Activated CD4-positive, CD25-positive, alpha-beta regulatory T cell (primary cell): Measurements from ENCODE around the gene SPSB2.
"Not testable (repeated sequence)": the region's sequence is repeated elsewhere in the genome, so short reads cannot be mapped to it uniquely, and the experiment has no call there.

Experiments used
- DNase-seq, 4 experiments: peaks; one replicate each; lab custom pipeline; 2025; lab: John Stamatoyannopoulos, UW

SPSB2 gene

GRCh38 chr12:6871052-6871957, 1.8 kb downstream of the SPSB2 start:
- no peak for DNase-seq

- DNase-seq, result not testable (repeated sequence)
These were observed 2.8 kb downstream of the SPSB2 start for GRCh38 chr12:6870304-6870703.

GRCh38 chr12:6869049-6870021, 3.8 kb downstream of the SPSB2 start:
- peak; percentile 69 to 78 (median 70) for DNase-seq

DNA sequence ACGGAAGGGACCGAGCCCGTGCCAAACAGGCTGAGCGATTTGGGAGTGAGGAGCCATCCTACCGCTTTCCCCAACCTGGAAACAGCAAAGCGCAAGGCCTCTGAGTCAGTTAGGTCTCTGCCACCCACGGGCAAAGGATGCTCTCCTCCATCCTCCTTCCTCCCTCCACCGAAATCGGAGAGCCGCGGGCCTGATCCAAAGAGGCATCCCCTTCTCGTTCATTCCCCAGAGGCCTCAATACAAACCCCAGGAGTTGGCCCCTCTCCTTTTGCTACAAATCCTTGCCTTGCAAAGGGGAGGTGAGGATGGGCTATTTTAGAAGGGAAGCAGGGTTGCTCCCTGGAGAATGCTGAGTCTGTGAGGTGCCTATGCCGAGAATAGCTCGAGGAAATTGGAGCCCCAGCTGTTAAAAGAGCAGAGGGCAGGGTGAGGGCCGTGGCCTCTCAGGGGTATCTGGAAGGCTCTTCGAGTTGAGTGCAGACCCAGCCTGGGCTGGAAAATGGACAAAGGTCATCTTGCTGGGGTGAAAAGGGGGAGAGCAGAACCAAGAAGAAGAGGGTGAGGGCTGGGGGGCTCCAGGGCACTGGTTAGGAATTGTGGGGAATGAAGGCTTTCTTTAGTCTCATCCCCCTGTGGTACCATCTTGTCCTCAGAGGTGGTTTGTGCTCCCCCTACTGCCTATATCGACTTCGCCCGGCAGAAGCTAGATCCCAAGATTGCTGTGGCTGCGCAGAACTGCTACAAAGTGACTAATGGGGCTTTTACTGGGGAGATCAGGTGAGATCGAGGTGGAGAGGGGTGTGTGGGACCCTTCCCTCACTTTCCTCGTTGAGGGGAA, 4.7 kb downstream of the SPSB2 start:
- DNase-seq, result no peak

DNA sequence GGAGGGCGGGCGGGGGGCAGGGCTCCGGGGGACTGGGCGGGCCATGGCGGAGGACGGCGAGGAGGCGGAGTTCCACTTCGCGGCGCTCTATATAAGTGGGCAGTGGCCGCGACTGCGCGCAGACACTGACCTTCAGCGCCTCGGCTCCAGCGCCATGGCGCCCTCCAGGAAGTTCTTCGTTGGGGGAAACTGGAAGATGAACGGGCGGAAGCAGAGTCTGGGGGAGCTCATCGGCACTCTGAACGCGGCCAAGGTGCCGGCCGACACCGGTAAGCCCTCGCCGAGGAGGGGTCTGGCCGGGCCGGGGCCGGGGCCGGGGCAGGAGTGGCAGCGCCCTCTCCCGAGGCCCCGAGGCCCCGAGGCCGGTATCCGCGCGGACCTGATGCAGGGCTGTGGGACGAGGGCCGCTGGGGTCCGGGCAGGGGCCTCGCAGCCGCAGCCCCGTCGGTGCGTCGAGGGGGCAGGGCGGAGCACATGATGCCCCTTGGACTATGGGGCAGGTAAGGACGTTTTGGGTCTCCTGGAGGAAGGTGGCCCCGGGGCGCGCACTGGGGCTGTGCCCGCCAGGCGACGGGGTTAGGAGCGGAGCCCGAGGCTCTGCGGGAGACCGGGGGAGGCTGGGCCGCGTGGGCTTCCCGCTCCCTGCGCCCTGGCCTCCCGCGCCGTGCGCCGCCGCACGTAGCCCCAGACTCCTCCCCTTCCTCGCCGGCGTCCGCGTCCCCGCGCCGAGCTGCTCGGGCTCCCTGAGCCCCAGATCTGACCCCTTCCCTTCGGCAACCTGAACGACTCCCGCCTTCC, 5.5 kb downstream of the SPSB2 start, which contains the start of gene TPI1:
Gene TPI1, plus strand, starts transcription at position 119 of the 798 bp plus-strand sequence. Its CDS starts 36 bp downstream, at position 155.
- DNase-seq, result peak; percentile 49 to 65 (median 58)

- DNase-seq, result no peak
These were observed 6.1 kb downstream of the SPSB2 start for GRCh38 chr12:6866920-6867412.

- DNase-seq, result no peak
These were observed 6.8 kb downstream of the SPSB2 start for GRCh38 chr12:6866163-6866919.

GRCh38 chr12:6865307-6865706, 7.8 kb downstream of the SPSB2 start:
- DNase-seq, result not testable (repeated sequence)

DNA sequence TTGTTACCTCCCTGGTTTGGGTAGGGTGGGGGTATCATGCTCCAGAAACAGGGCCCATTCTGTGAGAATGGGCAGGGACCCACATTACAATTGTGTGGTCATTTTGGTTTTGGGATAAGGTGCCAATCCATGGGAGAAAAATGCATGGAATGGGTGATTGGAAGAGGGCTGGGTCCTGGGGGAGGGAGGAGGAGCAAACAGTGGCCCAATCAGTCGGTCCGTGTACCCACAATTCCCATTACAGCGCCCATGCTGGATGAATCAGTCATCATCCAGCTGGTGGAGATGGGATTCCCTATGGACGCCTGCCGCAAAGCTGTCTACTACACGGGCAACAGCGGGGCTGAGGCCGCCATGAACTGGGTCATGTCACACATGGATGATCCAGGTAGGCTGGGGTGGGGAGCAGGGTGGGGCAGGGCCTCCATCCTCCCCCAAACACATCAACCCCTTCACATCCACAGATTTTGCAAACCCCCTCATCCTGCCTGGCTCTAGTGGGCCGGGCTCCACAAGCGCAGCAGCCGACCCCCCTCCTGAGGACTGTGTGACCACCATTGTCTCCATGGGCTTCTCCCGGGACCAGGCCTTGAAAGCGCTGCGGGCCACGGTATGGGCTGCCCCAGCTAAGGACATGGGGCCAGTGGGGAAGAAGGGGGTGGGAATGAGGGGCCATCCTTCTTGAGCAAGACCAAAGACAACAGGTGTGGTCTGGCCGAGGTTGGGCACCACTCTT, 9.3 kb downstream of the SPSB2 start:
- DNase-seq, result no peak

DNA sequence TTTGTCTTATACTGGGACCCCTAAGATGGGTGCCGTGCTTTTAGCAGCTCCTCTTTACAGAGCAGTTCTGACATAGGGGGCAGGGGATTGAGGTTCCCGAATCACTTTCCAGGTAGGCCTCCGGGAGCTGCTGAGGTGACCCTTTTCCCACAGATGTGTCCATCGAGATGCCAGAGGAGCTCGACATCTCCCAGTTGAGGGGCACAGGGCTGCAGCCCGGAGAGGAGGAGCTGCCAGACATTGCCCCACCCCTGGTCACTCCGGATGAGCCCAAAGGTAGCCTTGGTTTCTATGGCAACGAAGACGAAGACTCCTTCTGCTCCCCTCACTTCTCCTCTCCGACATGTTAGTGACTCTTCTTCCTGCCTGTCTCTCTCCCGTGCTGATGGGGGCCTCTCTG, 10.1 kb downstream of the SPSB2 start:
- DNase-seq, result no peak

DNA sequence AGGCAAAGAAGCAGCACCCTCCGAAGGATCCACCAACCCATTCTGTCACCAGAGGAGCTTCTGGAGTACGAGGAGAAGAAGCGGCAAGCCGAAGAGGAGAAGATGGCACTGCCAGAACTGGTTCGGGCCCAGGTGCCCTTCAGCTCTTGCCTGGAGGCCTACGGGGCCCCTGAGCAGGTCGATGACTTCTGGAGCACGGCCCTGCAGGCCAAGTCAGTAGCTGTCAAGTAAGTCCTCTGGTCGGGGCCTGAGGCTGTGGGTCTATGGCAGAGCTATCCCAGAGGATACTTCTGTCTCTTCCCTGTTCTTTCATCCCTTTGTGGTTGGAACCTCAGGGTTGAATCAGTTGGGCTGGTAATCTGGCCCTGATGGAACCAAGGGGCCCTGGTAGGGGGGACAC, 11.7 kb downstream of the SPSB2 start:
- no peak for DNase-seq

GRCh38 chr12:6860942-6861341, 12.2 kb downstream of the SPSB2 start:
- DNase-seq, result no peak

- DNase-seq, result no peak
These were observed 13.0 kb downstream of the SPSB2 start for GRCh38 chr12:6860116-6860515.

DNA sequence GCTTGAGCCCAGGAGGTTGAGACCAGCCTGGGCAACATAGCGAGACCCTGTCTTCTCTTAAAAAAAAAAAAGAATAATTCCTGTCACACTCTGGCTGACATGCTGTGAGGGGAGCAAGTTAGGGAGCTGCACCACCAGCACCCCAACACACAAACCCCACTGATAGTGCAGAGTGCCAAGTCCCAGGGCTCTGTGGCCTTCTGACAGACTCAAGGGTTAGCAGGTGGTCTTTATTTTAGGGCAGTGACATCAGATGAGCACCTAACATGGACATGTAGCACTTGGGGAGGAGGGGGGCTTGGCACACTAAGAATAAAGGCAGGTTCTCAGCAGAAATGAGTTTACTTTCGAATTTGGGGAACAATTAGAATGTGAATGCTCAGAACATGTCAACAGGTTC, 14.3 kb downstream of the SPSB2 start:
- no peak for DNase-seq

- no peak for DNase-seq
These were observed 17.8 kb downstream of the SPSB2 start for GRCh38 chr12:6855322-6855721.

GRCh38 chr12:6854036-6854435, 19.1 kb downstream of the SPSB2 start:
- DNase-seq, result no peak

DNA sequence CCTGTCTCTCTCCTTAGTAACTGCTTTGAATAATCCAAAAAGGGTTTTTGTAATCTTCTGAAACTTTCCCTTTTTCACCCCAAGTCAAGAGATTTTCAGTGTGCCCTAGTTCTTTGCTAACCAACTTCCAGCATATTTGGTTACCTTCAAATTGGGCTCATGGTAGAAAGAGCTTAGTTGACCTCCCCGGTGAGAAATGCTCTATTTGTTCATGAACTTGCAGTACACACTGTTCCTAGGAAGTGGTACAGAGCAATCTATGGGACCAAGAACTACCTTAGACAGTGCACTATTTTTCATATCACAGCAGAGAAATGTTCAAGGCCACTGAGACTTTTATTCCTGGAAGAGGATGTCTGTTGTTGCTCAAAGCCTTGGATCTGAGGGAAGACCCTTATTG, 19.5 kb downstream of the SPSB2 start:
- DNase-seq, result no peak

- DNase-seq, result peak in 3 of 4 experiments; percentile 20 to 67 (median 40)
These were observed 20.3 kb downstream of the SPSB2 start for GRCh38 chr12:6852651-6853354.
